22Rv1 (cell line): ENCODE measurements around the gene FAM131C.

Experiments
- H3K27ac ChIP-seq: fragments of 450-650 bp; 2 replicates; pipeline ENCODE4 v1.5.1; 2017
- ZFX ChIP-seq: fragments of 450-650 bp; IDR thresholded peaks from 2 replicates; pipeline ENCODE4 v1.6.1; 2017; ENCODE audit warnings: antibody characterized with exemption, borderline replicate concordance
- TF ChIP-seq, protein P1 (sequence below): fragments of 450-650 bp; IDR thresholded peaks from 2 replicates; pipeline ENCODE4 v1.5.1; 2017; ENCODE audit warnings: mild to moderate bottlenecking

Gene FAM131C

DNA sequence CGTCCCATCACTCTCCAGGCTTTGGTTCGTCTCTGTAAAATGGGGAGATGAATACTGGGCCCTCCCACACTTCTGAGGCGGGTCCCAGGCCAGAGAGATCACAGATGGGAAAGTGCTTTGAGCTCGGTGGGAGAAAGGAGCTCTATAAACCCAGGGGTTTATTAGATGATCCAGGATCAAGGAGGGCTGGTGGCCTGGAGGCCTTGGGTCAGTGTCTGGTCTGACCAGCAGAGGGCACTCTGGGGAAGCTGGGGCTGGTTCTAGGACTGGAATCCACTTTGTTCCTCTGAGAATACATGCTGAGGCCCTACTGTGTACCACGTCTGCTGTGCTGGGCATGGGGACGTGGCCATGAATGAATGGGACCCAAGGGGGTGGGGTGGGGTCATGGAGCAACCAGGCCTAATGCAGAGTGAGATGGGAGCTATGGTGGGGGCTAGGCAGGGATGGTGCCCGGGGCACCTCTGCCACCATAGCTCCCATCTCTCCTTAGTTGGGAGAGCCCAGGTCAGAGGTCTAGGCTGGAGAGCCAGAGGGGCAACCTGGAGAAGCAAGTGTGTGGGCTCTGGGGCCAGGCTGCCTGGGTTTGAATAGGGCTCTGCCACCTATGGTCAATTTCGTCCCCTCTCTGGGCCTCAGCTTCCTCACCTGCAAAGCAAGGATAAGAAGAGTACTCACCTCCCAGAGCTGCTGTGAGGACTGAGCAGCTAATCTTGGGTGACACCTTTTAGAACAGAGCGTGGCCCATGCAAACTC is 9.0 kb upstream of the FAM131C start:
- TF ChIP-seq, protein P1, sequence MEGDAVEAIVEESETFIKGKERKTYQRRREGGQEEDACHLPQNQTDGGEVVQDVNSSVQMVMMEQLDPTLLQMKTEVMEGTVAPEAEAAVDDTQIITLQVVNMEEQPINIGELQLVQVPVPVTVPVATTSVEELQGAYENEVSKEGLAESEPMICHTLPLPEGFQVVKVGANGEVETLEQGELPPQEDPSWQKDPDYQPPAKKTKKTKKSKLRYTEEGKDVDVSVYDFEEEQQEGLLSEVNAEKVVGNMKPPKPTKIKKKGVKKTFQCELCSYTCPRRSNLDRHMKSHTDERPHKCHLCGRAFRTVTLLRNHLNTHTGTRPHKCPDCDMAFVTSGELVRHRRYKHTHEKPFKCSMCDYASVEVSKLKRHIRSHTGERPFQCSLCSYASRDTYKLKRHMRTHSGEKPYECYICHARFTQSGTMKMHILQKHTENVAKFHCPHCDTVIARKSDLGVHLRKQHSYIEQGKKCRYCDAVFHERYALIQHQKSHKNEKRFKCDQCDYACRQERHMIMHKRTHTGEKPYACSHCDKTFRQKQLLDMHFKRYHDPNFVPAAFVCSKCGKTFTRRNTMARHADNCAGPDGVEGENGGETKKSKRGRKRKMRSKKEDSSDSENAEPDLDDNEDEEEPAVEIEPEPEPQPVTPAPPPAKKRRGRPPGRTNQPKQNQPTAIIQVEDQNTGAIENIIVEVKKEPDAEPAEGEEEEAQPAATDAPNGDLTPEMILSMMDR: peak; percentile 96
- TF ChIP-seq ZFX: no peak
- peak overlapping the region; percentile 17; the same call in 1 of the 2 replicates for H3K27ac ChIP-seq

DNA sequence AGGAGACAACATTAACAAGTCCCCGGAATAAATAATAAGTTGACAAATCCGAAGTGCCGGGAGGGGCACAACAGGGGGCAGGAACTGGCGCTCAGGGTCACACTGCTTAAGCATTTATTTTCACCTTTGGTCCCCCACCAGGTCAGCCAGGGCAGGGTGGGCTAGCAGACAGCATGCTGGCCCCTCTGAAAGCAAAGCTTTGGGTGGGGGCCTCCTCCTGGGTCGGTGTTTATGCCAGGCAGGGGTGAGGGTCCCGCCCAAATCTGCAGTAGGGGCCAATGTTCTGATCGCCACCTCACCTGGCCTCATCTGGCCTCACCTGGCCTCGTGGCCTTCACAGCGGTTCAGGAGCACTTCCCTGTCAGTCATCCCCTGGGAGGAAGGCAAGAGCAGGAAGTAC is 8.2 kb upstream of the FAM131C start:
- H3K27ac ChIP-seq: peak overlapping the region; percentile 17; the same call in 1 of the 2 replicates
- TF ChIP-seq, protein P1: no peak
- TF ChIP-seq ZFX: no peak

DNA sequence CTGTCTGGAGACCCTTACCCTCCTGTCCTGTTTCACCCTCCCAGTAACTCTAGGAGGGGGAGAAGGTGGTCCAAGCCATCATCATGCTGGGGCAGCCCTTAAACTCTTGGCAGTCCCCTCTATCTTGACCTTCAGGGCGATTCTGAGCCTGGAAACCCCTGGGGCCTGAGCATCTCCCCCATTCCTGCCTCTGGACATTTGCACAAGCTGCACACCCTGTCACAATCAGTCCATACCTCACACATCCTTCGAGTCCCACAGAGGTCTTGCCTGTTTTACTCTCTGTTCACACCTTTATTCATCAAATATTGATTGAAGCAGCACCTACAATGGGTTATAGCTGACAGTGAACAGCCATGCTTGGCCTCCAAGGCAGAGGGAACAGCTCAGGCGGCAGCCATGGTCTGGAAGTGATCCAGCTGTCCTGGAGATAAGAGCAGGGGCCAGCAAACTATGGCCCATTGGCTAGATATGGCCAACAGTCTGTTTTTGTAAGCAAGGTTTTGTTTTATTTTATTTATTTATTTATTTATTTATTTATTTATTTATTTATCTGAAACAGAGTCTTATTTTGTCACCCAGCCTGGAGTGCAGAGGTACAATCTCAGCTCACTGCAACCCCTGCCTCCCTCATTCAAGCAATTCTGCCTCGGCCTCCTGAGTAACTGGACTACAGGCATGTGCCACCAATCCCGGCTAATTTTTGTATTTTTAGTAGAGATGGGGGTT is 7.1 kb upstream of the FAM131C start:
- H3K27ac ChIP-seq: no peak overlapping the region
- TF ChIP-seq, protein P1: no peak
- TF ChIP-seq ZFX: no peak

DNA sequence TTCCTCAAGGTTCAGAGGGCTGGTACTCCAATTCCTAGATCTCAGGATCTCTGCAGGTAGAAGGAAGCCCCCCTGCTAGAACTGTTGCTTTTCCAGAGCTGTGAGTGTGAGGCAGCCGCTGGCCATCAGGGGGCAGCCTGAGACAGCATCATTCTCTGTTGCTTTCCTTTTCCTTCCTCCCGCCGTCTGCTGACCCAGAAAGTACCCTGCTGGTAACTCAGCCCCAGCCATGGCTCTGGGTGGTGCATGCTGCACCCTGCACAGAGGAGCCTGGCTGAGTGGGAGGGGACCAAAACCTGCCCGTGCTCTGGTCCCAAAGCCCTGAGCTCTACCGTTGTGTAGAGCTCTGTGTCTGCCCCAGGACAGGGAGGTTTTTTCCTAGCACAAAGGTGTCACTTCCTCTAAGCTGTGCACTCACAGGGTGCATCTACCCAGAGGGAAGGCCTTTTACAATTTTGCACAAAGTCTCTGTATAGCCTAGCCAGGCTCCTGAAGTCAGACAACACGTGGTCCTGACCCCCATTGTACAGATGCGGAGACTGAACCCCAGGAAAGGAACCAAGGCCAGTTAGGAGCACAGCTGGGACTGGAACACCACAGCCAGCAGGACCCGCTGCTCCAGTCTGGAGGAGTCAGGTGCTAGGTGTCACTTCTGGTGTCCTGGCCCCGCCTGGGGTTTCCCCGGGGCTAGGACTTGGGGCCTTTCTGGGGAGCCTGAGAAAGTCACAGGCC is 5.6 kb upstream of the FAM131C start:
- peak overlapping the region; percentile 20; the same call in 1 of the 2 replicates for H3K27ac ChIP-seq
- TF ChIP-seq, protein P1: peak; percentile 87
- TF ChIP-seq ZFX: no peak

DNA sequence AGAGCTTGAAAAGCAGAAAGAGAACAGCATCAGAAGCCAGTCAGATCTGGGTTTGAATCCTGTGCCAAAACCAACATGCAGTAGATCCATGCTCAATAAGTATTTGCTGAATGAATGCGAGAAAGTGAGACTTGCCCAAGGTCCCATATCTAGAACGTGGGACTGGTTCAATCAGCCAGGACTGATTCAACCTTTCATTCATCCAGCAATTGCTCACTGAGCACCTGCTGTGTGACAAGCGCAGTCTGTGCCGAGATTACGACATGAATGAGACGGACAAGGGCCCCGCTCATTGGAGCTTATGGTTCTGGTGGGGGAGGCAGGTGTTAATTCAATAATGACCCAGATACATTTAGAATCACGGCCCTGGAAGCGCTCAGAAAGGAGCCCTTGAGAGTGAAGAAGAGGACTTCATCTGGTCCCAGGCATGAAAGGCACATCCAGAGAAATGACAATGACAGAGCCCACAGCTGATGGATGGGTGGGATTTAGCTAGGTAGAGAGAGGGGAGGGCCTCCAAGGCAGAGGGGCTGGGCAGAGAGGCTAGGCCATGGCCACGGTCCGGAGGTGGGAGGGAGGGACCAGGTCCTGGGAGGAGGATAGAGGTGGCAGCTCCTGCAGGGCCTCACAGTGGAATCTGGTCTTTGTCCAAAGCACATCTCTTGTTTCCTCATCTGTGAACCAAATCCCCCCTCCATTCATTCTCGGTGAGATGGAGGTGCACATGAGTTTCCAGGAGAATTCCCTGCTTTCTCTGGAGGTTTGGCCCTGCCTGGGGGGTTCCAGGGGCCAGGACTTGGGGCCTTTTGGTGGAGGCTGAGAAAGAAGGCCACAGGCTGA is 4.2 kb upstream of the FAM131C start:
- TF ChIP-seq ZFX: no peak
- TF ChIP-seq, protein P1: no peak
- H3K27ac ChIP-seq: peak overlapping the region; percentile 14

DNA sequence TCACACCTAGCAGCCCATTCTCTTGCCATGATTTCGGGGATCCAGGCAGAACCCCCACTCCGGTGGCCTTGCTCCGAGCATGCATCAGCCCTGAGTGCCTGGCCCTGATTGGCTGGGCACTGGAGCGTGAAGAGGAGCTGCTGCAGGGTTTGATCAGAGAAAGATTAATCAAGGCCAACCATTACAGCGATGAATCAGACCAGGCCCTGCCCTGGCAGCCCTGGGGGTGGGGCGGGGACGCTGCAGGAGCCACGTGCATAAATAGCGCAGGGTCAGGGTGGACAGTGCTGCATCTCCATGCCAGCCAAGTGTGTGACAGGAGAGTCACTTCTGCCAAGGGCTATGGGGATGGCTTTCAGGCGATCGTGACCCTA is 3.4 kb upstream of the FAM131C start:
- H3K27ac ChIP-seq: peak overlapping the region; percentile 18; the same call in 1 of the 2 replicates
- no peak for TF ChIP-seq ZFX
- TF ChIP-seq, protein P1: no peak
